CD4-positive, alpha-beta T cell treated with Interleukin-6 for 4 hours (primary cell): ENCODE results near the gene RPS6KL1.

ENCODE experiments used
- DNase-seq: peaks from one replicate; pipeline ENCODE4 v3.0.0-alpha.2; 2020; ENCODE audit warnings: mixed read lengths

Gene RPS6KL1

GRCh38 chr14:74881431-74882102, 41.5 kb downstream of the RPS6KL1 start, which contains the start of gene DLST:
TSS of gene DLST (plus strand) at chr14:74881916. CDS start at chr14:74881954, 38 bp downstream.
- DNase-seq: peak; percentile 86

GRCh38 chr14:74879427-74880182, 43.5 kb downstream of the RPS6KL1 start:
- no peak for DNase-seq

GRCh38 chr14:74875941-74876913, 46.8 kb downstream of the RPS6KL1 start, which contains the start of gene PROX2:
TSS of gene PROX2 (minus strand) at chr14:74876145. CDS start at chr14:74863834, 12,311 bp downstream.
- DNase-seq: peak; percentile 42

DNA sequence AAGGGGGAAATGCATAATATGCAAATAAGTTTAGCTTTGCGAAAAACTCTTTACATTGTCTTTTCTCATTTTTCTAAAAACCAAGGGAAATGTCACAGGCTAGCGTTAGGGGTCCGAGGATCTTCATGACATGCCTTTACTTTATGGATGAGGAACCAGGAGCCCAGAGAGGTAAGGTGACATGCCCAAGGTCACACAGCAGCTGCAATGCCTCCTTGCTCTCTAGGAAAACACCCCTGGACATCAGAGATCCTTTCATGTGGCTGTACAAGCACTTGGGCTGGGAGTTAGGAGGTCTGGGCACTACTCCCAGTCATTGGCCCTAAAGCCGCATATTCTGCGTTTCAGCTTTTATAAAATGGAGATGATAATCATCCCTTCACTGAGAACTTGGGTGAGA, 47.9 kb downstream of the RPS6KL1 start:
- no peak for DNase-seq

- DNase-seq: no peak
Observed at GRCh38 chr14:74871819-74872218, 51.2 kb downstream of the RPS6KL1 start.

GRCh38 chr14:74868739-74869138, 54.3 kb downstream of the RPS6KL1 start:
- no peak for DNase-seq

- DNase-seq: peak; percentile 66
Observed at GRCh38 chr14:74867673-74868072, 55.4 kb downstream of the RPS6KL1 start.

- no peak for DNase-seq
Observed at GRCh38 chr14:74866708-74867389, 56.2 kb downstream of the RPS6KL1 start.

DNA sequence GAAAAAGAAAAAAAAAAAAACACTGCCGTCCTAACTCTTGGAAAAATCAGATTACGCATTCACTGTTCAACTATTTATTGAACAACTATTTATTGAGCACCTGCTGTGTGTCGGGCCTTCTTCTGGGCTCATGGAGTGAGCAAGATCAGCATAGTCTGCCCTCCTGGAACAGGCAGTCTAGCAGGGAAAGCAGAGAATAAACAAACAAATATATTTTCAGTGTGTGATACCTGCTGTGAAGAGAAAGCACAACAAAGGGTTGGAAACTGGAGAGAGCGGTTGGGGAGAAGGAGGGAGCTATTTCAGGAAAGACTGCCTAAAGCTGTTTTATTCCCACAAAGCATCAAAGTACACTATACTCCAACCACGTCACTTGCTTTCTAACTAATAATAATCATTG, 57.9 kb downstream of the RPS6KL1 start:
- no peak for DNase-seq

GRCh38 chr14:74864198-74864597, 58.9 kb downstream of the RPS6KL1 start:
- no peak for DNase-seq

DNA sequence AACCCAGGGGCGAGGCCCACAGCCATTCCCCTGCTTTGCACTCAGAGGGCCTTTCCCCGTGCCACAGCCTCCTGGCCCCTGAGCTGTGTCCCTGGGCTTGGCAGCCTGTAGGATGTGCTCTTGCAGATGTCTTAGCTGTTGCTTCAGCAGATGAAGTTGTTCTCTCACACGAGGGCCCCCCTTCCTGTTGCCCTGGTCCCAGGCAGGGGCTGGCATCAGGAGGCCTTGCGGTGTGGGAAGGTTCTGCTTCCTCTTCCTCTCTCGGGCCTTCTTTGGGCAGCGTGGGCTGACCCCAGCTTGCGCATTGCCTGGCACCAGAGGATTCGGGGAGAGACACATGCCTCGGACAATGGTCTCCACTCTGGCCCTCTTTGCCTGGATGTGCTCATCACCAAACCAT, 59.8 kb downstream of the RPS6KL1 start:
- no peak for DNase-seq

- DNase-seq: no peak
Observed at GRCh38 chr14:74861734-74862090, 61.3 kb downstream of the RPS6KL1 start.

DNA sequence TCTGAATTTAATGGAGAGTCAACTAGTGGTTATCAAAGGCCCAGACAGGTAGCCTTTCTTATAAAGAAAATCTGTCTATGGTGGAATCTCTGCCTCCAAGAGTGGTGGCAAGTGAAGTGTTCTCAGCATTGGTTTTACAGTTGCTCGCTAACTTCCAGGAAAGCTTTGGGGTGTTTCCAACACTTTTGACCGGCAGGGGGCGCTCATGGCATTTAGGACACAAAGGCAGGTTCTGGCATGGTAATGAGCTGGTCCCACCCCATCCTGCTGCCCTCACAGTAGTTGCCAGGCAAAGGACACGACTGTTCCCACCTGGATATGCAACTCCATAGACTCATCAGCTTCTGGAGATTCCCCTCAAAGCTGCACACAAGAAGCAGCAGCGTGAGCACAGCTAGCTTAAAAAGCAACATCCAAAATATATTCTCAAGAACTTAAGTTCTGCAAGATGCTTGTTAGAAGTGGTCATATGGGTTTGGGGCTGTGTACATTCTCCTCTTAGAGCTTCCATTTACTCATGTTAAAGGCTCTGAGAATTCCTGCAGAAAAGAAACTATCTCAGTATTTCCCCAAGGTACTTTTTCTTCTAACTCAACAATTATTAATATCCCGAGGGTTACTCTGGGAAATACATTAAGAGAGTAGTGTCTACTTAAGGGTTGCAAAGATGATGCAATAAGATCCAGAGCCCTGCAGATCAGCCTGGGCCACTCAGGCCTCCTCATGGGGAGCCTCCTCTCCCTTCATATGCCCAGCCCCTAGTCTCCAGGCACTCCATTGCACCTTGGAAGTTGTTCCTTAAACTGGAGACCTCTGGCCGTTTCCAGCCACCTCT, 61.9 kb downstream of the RPS6KL1 start:
- DNase-seq: peak; percentile 96

DNA sequence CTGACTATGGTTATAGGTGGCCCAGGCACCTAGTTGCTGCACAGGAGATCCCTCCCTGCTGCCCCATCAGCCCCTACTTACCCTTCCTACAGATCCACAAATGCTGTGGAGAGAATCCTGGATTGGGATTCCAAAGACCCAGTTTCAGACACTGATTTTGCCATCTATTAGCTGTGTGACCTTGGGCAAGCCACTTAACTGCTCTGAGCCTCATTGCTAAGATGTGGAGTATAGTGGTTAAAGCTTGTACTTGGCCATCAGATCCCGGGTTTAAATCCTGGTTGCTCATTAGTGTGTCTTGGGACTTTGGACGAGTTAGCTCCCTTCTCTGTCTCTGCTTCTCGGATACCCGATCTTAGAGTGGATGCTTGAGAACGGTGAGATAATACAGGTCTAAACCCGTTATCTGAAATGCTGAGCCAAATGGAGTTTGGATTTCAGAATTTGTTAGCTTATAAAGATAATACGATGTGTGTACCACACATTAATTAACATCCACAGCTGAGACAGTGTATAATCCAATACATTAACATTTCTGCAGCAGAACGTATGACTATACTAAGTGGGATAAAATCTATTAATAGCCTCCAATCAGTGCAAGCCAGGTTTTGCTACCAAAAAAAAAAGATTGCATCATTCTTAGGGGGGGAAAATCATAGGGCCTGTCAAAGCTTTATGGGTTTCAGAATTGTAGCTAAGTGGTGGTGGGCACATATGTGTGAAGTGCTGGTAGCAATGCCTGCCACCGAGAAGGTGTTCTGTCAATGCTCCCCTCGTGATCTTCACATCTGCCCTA, 63.1 kb downstream of the RPS6KL1 start:
- DNase-seq: no peak

DNA sequence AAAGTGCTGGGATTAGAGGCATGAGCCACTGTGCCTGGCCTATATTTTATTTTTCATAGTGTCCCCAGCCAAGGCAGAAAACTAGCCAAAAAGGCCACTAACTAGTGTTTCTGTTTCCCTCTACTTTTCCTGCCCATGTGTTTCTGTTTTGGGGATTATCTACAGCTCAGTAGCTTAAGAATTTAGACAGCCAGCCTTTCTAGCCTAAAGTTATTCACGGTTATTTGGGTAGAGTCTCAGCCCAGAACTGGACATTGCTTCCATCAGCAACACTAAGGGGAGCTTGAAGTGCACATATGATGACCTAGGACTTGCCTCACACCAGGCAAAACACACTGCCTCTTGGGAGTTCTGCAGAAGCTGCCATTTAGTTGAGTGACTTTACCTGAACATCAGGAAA, 65.0 kb downstream of the RPS6KL1 start:
- no peak for DNase-seq

DNA sequence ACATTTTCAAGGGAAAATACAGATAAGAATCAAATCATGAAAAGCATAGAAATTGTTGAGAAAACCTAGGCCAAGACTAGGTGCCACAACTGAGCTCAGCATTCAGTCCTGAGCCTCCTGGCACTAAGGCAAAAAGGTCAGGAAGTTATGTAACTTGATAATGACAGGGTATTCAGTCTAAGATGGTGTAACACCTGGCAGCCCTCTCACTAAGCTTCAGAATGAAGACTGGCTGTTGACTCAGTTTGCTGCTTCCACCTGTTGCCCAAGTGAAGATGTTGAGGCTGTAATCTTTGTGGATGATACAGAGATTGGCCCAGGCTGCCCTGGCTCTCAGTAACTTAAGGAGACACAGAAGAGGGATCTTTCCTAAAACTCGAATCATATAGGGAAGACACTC, 66.7 kb downstream of the RPS6KL1 start:
- DNase-seq: no peak

DNA sequence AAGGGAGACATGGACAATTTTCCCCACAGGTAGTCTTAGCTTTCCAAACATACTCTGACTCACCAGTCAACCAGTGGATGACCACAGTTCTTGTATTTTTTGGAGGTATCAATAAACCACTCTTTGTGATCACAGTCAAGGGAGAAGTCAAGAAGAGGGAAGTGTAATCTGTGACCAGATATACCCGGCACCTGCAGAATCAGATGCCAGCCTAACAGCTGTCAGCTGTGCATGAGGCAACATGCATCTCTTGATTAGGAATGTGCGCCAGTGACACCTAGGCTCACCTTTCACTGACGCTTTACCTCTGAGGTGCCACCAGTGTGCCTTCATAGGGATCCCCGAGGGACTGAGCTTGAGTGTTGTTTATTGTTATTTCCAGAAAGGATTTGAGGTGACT, 67.1 kb downstream of the RPS6KL1 start:
- no peak for DNase-seq

DNA sequence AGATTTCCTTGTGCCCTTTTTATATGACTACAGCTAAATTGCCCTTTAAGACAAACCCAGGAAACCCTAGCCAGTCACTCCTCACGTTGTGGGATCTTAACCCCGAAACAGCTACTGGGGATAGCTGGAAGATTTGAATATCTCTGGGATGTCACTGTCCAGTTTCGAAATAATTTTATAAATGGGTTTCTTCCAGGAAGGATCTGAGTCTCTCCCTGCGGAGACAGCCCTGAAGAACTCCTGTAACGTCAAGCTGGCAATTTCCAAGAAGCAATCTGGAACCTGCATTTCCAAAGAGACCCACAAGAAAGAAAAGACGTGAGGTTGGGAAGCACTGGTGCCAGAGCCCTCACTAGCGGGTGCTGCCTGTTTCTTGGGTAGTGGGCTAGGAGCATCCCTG, 68.0 kb downstream of the RPS6KL1 start:
- no peak for DNase-seq
